K562 (cell line): ENCODE data around the gene TMEM131L. TPM values are rescaled to one million over a fixed set of nuclear protein-coding genes. Genes with fewer than 3 reads are reported as not detected.

Source experiments
- ETV5 ChIP-seq: sonication (generic); formaldehyde crosslinking; IDR thresholded peaks from 2 replicates; pipeline ENCODE4 v1.4.0; 2020; ENCODE audit warnings: low read depth, mild to moderate bottlenecking, missing genetic modification reagents
- RAD21 ChIP-seq, 2 experiments: fragments of 250-450 bp in 1 of 2; fragments of 450-650 bp in 1 of 2; sonication (Bioruptor Pico) in 1 of 2; formaldehyde crosslinking in 1 of 2; IDR thresholded peaks in 1 of 2; conservative IDR thresholded peaks in 1 of 2; 2 replicates each; pipeline versions ENCODE4 v1.4.0 to v1.8.0; 2020 to 2022; ENCODE audit warnings: mild to moderate bottlenecking in 2 of 2, moderate library complexity in 1 of 2
- XRCC4 ChIP-seq: IDR thresholded peaks from one replicate; pipeline ENCODE4 v1.6.1; 2011; ENCODE audit not compliant: insufficient read depth, insufficient read length; ENCODE audit errors: extremely low read depth
- XRCC5 ChIP-seq: fragments of 200-400 bp; formaldehyde crosslinking; IDR thresholded peaks from 2 replicates; pipeline ENCODE4 v1.6.1; 2017; ENCODE audit warnings: low read depth, mild to moderate bottlenecking, low read length
- ZBTB1 ChIP-seq: sonication (generic); formaldehyde crosslinking; IDR thresholded peaks from 2 replicates; pipeline ENCODE4 v1.8.1; 2023; ENCODE audit warnings: missing genetic modification reagents, low read depth, mild to moderate bottlenecking, borderline replicate concordance
- polyA plus RNA-seq, 8 experiments: library from polyadenylated mRNA; depleted of rRNA in 4 of 8; stranded (reverse) in 5 of 8; unstranded in 3 of 8; fragments of >200 nt; fragmentation: Nextera tagmentation in 2 of 8; fragmentation: Illumina TruSeq in 1 of 8; extraction: Ambion mirVana in 2 of 8; extraction: Trizol in 1 of 8; gene quantifications; 2 replicates each; pipeline versions ENCODE4 v1.2.1 to v1.2.3, GENCODE V29; 2011 to 2014; ENCODE audit warnings: inconsistent platforms in 1 of 8, missing spikeins in 1 of 8
- total RNA-seq, 7 experiments: library from RNA; depleted of rRNA in 6 of 7; stranded (reverse); fragments of >200 nt in 6 of 7; fragmentation: Illumina TruSeq in 2 of 7; extraction: Trizol in 2 of 7; gene quantifications; 2 replicates each; pipeline versions ENCODE4 v1.2.1 to v1.2.3, GENCODE V29; 2011 to 2021; ENCODE audit warnings: low replicate concordance in 1 of 7
- TF ChIP-seq, protein P1 (sequence below): fragments of 250-450 bp; sonication (Bioruptor Pico); IDR thresholded peaks from 2 replicates; pipeline ENCODE4 v1.8.0; 2022; ENCODE audit warnings: inconsistent platforms
- TF ChIP-seq, protein P2 (sequence below): conservative IDR thresholded peaks from 2 replicates; pipeline ENCODE4 v1.6.1; 2011; ENCODE audit warnings: low read depth, mild to moderate bottlenecking, low read length; ENCODE audit not compliant: control insufficient read depth
- TF ChIP-seq, protein P3 (sequence below): IDR thresholded peaks from 2 replicates; pipeline ENCODE4 v1.6.1; 2011; ENCODE audit warnings: borderline replicate concordance, low read depth, mild to moderate bottlenecking, moderate library complexity, low read length; ENCODE audit not compliant: insufficient read depth, poor library complexity, severe bottlenecking
- TF ChIP-seq, protein P4 (sequence below): fragments of 450-650 bp; formaldehyde crosslinking; IDR thresholded peaks from 2 replicates; pipeline ENCODE4 v1.4.0; 2020; ENCODE audit warnings: mild to moderate bottlenecking, moderate library complexity

Gene TMEM131L
- total and polyA plus RNA-seq, 9 of the 15 experiments (the other 6 are each of a cell fraction or from before 2014, with no cell fraction given): 1.2 to 20.8 (median 12.9) TPM

DNA sequence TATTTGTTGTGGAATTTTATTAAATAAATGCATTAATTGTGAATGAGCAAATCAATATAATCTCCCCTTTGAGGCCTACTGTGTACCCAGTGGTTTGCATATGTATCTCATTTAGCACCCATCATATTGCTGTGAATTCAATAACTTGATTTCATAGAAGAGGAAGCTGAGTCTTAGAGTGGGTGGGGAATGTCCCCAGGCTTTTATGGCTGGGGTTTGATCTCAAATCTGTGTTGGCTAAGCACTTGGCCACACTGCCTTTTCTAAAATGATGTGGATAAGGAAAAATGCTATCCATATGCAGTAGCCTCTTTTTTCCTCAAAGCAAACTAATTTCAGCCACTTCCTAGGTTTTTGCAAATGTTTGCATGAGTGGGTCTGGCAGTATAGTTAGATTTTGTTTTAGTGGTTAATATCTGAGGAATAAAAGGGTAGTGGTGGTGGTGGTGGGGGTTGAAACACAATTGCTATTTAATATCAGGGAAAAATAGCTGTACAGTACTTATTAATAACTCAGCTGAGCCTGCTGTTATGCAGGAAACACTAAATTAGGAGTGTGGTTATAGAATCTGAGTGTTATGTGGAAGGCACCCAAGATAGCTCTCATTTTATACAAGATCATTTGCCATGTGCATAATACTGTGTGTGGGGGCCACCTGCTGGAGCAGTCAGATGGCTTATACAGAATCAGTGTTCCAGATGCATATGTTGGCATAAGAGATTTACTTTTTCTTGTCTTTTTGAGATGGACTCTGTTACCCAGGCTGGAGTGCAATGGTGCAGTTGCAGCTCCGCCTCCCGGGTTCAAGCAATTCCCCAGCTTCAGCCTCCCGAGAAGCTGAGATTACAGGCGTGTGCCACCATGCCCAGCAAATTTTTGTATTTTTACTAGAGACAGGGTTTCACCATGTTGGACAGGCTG, 108.0 kb downstream of the TMEM131L start (continued):
- TF ChIP-seq, protein P1, sequence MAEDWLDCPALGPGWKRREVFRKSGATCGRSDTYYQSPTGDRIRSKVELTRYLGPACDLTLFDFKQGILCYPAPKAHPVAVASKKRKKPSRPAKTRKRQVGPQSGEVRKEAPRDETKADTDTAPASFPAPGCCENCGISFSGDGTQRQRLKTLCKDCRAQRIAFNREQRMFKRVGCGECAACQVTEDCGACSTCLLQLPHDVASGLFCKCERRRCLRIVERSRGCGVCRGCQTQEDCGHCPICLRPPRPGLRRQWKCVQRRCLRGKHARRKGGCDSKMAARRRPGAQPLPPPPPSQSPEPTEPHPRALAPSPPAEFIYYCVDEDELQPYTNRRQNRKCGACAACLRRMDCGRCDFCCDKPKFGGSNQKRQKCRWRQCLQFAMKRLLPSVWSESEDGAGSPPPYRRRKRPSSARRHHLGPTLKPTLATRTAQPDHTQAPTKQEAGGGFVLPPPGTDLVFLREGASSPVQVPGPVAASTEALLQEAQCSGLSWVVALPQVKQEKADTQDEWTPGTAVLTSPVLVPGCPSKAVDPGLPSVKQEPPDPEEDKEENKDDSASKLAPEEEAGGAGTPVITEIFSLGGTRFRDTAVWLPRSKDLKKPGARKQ (CRISPR knock-in tag): no peak
- TF ChIP-seq, protein P2, sequence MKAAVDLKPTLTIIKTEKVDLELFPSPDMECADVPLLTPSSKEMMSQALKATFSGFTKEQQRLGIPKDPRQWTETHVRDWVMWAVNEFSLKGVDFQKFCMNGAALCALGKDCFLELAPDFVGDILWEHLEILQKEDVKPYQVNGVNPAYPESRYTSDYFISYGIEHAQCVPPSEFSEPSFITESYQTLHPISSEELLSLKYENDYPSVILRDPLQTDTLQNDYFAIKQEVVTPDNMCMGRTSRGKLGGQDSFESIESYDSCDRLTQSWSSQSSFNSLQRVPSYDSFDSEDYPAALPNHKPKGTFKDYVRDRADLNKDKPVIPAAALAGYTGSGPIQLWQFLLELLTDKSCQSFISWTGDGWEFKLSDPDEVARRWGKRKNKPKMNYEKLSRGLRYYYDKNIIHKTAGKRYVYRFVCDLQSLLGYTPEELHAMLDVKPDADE: no peak
- no peak for TF ChIP-seq ETV5 (CRISPR knock-in tag)
- TF ChIP-seq, protein P3, sequence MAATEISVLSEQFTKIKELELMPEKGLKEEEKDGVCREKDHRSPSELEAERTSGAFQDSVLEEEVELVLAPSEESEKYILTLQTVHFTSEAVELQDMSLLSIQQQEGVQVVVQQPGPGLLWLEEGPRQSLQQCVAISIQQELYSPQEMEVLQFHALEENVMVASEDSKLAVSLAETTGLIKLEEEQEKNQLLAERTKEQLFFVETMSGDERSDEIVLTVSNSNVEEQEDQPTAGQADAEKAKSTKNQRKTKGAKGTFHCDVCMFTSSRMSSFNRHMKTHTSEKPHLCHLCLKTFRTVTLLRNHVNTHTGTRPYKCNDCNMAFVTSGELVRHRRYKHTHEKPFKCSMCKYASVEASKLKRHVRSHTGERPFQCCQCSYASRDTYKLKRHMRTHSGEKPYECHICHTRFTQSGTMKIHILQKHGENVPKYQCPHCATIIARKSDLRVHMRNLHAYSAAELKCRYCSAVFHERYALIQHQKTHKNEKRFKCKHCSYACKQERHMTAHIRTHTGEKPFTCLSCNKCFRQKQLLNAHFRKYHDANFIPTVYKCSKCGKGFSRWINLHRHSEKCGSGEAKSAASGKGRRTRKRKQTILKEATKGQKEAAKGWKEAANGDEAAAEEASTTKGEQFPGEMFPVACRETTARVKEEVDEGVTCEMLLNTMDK: peak; percentile 16
- TF ChIP-seq, protein P4, sequence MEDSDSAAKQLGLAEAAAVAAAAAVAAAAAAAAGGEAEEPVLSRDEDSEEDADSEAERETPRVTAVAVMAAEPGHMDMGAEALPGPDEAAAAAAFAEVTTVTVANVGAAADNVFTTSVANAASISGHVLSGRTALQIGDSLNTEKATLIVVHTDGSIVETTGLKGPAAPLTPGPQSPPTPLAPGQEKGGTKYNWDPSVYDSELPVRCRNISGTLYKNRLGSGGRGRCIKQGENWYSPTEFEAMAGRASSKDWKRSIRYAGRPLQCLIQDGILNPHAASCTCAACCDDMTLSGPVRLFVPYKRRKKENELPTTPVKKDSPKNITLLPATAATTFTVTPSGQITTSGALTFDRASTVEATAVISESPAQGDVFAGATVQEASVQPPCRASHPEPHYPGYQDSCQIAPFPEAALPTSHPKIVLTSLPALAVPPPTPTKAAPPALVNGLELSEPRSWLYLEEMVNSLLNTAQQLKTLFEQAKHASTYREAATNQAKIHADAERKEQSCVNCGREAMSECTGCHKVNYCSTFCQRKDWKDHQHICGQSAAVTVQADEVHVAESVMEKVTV (CRISPR knock-in tag): peak; percentile 80
- TF ChIP-seq RAD21 (CRISPR knock-in tag; conservative IDR thresholded peaks at IDR 0.05 in 1 of 2, IDR thresholded peaks at IDR 0.05 in 1 of 2): peak; percentile 80 to 90
- no peak for TF ChIP-seq XRCC4
- no peak for TF ChIP-seq XRCC5
- no peak for TF ChIP-seq ZBTB1 (CRISPR knock-in tag)
